Activated CD4-positive, alpha-beta T cell treated with anti-CD3 and anti-CD28 coated beads, Interleukin-2, amount 50 U/mL, for 48 hours (primary cell): ENCODE measurements around the gene SAYSD1.
A peak's percentile ranks its signal among the peaks of the same experiment; 100 is the strongest.
"Not testable (repeated sequence)": the region's sequence is repeated elsewhere in the genome, so short reads cannot be mapped to it uniquely, and the experiment has no call there.

ENCODE experiments used
- DNase-seq, 2 experiments: peaks; one replicate each; pipeline ENCODE4 v3.0.0-alpha.2; 2020

Gene SAYSD1

DNA sequence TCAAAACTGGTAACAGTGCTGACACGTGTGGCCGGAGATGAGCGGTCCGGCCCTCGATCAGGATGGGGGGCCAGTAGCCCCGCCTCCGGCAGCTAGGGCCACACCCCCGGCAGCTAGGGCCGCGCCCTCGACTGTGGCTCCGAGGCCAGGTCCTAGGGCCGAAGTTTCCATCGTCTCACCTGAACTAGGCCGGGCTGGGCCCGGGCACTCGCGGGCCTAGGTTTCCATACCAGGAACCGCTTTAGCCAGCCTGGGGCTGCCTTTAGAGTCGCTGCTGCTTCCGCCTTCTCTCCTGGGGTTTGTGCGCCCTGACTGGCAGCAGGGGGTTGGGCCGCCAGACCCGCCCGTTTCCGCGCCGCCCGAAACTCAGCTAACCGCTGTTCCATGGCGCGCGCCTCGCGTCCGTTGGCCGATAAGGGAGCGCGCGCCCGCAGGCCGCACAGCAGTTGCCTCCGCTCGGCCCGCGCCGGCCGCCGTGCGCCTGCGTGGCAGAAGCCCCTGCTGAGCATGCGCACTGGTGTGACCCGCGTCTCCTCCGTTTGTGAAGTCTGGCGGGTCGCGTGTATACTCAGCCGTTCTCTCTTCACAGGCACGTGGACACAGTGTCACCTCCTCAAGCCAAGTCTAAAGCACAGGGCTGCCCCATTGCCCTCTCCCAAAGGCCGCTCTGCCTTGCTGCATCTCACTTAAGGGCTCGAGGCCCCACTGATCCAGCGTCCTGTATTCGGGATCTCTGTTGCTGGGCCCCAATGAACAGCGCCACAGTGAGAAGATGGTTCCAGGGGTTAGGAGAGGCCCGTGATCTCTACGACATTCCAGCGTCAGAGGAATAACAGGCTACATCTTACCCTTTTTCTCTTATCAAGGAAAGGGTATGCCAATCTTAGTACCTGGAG, at the start of gene SAYSD1:
TSS of gene SAYSD1 (minus strand) at position 483 of the 896 bp plus-strand sequence. CDS start at position 386, 97 bp downstream.
- peak; percentile 91 to 92 for DNase-seq

DNA sequence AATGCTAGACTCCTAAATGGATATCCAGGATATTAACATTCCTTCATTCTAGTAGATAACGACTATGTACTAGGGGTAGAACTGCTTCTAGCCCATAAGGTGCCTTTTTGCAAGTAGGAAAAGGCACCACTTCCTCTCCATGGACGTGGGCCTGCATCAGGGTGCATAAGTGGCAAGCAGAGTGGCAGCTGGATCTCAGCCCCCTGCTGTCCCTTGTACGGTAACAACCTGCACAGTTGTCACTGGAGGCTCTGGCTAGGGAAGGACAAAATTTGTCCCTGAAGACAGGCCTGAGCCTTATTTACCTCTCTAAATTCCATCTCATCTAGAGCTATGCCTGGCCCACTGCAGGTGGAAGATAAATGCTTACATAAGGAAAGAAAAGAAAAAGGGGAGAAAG, 42.5 kb upstream of the SAYSD1 start:
- no peak for DNase-seq

DNA sequence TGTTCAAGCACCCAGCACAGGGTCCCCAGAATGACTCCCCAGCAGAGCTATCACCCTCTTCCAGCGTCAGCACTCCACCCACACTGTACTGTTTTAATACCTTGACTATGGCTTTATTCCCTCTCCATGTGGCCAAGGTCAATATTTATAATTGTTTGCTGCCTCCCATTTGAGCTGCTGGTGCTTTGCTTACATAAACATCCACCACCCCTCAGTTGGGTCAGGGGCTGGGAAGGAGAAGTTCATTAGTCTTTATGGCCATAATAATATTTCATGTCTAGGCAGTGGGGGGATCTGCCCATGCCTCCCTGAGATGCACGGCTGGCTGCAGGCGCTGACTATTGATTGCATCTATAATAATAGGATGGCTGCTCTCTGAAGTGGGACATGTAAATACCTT, 41.8 kb upstream of the SAYSD1 start:
- DNase-seq = no peak

DNA sequence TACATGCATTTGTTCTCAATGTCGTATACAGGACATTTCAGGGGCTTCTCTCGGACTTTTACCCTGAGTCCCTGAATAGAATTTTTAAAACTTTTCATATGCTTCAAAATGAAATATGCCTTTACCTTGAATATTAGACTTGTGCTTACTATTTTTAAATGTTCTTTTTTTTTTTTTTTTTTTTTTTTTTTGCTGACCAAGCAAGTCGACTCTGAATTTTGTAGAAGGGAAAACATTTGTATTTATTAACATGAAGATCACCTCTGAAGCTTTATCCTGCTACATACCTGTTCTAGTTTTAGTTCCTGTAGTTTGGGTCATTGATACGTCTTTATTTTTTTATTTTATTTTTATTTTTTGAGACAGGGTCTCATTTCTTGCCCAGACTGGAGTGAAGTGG, 39.7 kb upstream of the SAYSD1 start:
- DNase-seq = no peak

DNA sequence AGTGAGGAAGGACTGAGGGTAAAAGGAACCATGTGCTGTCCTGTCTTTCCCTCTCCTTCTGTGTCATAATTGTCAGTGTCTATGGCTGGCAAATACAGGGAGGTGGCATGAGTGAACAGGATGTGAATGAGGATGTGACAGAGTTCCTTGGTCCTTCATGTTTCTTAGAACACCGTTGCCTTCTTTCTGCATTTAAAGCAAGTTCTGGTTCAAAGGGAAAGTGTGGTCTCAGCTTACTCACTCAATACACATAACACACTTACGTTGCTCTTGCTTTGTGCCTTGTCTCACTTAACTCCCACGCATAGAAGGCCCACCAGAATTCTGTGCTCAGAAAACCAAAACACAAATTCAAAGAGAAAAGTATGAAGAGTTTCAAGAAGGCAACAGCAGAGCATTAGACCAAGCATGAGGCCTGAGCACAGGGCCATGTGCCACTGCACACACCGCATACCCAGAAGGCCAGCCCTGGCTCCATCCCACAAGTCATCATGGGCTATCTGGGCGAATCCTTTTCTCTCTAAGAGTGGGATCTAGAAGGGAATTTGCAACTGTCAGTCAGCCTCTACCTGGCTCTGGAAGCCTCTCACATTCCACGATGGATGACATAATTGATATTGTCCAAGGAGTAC, 38.9 kb upstream of the SAYSD1 start:
- peak; percentile 18 to 39 for DNase-seq

DNA sequence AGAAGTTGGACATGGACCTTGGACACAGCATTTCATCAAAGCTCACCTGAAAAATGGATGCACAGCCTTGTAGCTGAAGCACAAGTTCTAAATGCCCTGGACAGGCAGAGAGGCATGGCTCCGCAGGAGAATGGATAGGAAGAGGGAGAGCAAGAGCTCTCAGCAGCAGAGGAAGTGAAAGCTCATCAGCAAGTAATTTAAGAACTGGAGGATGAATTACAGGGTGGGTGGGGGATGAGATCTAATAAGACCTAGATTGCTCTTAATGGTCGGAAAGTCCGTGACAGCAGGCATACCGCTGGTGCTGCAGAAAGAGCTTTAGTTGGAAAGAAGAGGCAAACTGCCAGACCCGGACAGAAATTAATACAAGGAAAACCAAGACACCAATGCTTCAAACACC, 37.3 kb upstream of the SAYSD1 start:
- DNase-seq = no peak

GRCh38 chr6:39151211-39151610, 36.2 kb upstream of the SAYSD1 start:
- DNase-seq = no peak

DNA sequence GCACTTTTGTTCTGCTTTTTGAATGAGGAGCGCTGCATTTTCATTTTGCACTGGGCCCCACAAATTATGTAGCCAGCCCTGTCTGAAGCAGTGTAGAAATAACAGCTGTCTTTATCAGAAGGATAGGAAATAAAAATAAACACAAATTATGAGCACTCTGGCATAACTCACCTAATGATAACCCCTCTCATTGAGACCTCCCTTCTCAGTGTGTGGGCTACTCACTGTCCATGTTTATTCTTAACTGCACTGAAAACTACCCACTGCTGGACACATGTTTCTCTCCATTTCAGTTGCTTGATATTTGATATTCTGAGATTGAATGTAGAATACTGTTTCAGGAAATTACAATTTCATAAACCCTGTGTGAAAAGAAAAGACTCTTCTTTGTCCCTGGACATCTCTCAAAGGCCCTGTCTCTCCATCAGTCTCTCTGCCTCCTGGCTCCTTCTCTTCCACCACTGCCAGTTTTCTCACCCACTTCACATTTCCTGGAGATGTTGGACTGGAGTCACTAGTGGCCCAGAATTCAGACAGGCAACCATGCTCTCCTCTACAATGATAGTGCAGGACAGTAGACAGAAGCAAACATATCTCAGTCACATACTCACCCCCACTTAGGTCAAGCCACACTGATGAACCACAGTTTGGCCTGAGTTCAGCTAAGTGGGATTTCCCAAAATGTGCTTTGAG, 29.6 kb upstream of the SAYSD1 start:
- no peak for DNase-seq

- DNase-seq = peak; percentile 26 to 38
Measured at GRCh38 chr6:39143238-39143930, 28.4 kb upstream of the SAYSD1 start.

DNA sequence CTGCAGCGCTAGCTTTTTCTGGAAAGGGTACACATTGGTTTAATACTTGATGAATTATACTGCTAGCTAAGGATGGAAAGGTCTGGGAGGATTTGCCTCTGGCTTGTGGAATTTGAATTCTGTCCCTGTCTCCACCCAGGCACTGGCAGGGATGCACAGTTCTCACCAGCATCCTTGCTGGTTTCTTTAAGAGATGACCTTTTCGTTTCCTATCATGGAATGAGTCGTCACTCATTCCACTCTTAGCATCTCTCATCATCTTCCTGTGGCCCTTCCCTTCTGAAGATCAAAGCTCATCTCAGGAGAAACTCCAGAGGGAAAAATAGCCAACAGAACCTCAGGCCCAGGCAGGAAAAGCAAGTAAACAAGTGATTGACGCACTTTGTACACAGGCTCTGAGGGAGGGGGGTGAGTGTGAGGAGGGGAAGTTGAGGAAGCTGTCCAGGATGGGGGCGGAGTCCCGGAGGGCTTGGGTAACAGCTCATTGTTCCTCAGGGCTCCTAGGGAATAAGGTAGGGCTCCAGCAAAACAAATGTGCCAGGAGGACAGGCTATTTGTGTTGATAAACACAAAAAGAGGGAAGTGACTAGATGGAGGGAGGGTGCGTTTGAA, 25.7 kb upstream of the SAYSD1 start:
- DNase-seq = no peak

- DNase-seq = peak; percentile 13 to 35
Measured at GRCh38 chr6:39137245-39137644, 22.3 kb upstream of the SAYSD1 start.

DNA sequence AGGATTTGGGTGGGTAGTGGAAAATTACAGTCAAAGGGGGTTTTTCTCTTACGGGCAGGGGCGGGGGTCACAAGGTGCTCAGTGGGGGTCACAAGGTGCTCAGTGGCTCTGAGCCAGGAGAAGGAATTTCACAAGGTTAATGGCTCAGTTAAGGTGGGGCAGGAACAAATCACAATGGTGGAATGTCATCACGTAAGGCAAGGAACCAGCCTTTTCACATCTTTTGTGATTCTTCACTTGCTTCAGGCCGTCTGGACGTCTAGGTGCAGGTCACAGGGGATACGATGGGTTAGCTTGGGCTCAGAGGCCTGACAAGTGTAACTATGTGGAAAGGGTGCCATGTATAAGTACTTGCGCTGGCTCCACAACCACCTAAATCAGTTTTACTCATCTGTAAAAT, 21.2 kb upstream of the SAYSD1 start:
- not testable (repeated sequence) for DNase-seq

DNA sequence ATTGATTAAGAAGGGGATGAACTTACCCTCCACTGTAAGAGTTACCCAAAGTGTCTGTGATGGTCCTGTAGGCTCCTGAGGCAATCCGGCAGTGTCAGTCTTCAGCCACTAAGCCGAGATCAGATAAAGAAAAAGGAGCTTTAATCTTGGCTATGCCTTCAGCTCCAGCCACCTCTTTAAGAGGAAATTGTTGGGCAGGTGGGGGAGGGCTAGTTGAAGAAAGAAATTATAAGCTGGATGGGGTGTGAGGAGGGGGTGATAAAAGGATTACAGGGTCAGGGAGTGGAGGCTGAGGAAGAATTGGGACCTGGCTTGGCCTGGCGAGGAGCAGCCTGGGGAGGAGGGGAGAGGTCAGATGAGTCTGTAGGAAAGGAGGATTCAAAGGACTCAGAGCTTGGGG, 19.8 kb upstream of the SAYSD1 start:
- not testable (repeated sequence) for DNase-seq

DNA sequence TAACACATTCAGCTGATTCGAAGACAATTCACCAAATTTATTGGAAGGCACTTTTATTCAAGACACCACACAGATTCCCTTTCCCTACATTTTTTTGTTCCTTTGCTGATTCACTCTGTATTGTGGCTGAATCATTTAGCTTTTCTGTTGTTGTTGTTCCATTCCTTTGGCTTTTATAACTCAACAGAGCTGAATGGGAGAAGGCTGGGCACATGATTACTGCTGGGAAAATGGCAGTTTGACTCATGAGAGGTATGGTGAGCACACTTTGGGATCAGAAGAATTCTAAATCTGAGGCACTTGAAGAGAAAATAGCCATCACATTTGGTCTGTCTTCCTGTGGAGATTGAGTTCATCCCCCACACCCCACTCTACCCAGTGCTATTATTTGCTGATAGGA, 15.7 kb upstream of the SAYSD1 start:
- no peak for DNase-seq

DNA sequence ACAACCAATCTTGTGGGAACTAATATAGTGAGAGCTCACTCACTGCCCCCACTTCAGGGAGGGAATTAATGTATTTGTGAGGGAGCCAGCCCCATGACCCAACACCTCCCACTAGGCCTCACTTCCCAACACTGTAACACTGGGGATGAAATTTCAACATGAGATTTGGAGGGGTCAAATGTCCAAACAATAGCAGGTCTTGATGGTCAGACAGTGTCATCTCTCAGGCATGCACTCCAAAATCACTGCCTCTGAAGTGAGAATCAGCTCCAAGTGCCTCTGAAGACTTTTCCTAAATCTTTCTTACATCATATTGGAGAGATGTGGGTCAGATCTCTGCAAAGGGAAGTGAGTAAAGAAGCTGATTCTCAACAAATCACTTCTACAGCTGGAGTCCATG, 13.8 kb upstream of the SAYSD1 start:
- no peak for DNase-seq

DNA sequence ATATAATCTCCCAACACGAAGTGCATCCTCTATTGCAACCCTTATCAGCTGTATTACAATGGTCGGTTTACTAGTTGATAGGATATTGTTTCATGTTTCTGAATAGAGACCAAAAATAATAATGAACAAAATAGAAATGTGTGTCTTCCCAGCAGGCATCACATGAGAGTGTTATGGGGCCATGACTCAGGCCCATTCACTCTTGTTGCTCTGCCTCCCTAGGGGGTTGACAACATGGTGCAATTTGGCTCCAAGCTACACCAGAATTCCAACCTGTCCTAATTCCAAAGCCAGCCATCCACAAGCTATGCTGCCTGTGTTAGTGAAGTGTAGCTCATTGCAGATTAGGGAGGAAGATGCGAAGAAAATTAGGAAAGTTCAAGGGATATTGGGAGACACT, 13.1 kb upstream of the SAYSD1 start:
- no peak for DNase-seq

DNA sequence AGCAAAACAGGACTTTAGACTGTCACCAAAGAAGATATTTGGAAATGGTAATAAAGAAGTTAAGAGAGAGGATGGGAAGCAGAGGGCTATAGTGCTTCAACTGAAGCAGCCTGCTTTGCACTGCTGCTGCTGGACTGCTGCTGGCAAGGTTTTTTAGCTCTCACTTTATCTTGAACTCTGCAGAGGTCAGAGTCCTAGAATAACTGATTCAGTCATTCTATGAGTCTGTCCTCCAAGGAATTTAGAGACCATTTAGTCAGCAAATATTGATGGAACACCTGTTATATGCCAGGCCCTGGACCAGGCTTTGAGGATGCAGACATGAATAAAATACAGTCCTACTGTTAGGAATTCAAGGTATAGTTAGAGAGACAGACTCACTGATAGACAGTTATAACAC, 9.1 kb upstream of the SAYSD1 start:
- DNase-seq = no peak

DNA sequence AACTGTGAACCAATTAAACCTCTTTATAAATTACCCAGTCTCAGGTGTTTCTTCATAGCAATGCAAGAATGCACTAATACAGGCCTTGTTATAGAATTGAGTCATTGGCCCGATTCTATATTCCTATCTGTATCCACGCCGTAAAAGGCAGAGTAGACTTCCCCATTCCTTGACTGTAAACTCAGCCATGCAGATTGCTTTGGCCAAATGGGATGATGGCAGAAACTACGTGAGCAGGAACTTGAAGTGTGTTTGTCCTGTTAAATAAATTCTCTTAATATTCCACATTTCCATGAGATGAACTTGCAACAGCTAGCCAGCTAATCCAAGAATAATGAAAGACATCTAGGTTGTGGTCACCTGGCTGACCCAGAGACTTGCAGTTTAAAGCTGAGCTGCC, 3.9 kb upstream of the SAYSD1 start:
- DNase-seq = no peak

GRCh38 chr6:39114388-39114703, 640 bp downstream of the SAYSD1 start:
- no peak for DNase-seq

DNA sequence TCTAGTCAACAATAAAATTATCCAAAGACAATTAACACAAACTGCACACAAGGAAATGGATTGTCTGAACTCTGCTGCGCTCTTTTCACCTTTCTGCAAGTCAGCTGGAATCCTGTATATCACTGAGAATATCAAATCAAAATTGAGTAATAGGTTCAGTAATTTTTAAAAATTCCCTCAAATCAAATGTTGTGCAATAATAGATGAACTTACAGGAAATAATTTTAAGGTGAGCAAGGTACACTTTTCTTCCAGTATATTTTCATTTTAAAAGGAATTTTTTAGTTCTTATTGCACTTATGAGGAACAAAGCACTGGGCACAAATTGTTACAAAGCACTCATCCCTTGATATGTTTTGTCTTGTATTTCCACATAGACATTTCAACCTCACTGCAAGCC, 1.2 kb downstream of the SAYSD1 start:
- DNase-seq = no peak

DNA sequence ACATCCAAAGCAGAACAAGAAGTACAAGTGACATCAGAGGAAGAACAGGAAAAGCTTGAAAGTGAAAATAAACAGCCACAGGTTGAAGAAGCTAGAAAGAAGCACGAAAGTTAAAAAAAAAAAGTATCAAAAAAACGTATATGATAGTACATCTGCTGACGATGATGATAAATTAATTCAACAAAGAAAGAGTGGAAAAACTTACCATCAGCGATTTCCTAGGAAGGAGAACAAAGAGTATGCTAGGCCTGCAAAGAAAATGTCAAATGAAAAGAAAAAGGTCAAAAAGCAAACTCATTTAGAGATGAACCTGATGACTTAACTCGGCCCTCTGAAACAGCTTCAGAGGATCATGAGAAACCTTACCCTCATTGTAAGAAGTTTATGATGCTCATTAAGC, 3.7 kb downstream of the SAYSD1 start:
- DNase-seq = no peak

- DNase-seq = no peak
Measured at GRCh38 chr6:39108041-39108839, 6.7 kb downstream of the SAYSD1 start.
